GM18498 (cell line): ENCODE measurements around the gene MED4.

Source experiments
- ATAC-seq: cut with Tn5 transposase; IDR thresholded peaks from one replicate; pipeline ENCODE4 v1.9.1; 2021; ENCODE audit warnings: mild to moderate bottlenecking, moderate library complexity; ENCODE audit not compliant: unreplicated experiment

MED4 gene

DNA sequence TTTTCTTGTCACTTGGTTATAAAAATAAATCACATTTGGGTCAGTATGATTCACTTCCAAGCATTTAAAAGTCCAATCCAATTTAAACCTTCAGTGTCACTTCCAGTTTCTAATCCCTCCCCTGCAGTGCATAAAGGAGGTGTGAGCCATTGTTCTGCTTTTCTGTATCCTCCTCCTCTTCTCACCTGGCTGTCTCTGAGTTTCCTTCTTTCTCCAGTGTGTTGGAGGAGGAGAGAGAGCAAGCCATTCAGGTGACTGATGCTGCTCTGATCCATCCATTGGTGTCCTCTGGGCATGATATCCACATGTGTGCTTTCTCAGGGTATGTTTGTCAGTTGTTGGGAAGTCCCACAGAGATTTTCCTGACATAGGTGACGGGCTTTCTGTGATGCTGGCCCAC, 56.1 kb downstream of the MED4 start:
- no peak for ATAC-seq

DNA sequence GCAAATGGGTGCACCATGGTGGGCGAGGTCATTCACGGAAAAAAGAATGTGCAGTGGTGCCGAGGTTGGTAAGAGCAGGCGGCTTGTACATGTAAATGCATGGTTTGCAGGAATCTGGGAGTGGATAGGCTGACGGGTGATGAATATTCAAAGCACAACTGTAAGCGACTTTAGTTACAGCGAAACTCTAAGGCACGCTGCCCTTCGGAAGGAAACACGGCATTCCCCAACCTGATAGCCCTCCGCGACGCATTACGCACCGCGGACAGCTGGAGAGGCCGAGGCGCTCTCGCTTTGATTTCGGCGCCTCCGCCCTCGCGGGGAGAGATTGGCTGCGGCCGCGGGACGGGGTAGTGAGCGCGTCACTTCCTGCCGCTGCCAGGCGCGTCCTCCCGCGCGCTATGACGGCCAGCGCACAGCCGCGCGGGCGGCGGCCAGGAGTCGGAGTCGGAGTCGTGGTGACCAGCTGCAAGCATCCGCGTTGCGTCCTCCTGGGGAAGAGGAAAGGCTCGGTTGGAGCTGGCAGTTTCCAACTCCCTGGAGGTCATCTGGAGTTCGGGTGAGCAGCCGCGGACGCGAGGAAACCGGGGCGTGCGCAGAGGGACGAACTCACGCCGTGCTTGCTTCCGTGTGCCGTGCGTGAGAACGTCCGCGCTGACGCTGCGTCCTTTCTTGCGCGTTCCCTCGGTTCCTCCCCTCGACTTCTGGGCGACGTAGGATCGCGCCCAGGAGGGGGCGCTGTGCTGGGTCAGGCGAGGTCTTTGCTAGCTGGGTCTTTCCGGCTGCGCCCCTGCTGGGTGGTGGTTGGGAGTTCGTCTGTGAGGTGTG, 57.3 kb downstream of the MED4 start, which contains the start of gene NUDT15:
Gene NUDT15, plus strand, starts transcription at position 381 of the 828 bp plus-strand sequence. Its CDS starts 21 bp downstream, at position 402.
- ATAC-seq = peak; percentile 94

DNA sequence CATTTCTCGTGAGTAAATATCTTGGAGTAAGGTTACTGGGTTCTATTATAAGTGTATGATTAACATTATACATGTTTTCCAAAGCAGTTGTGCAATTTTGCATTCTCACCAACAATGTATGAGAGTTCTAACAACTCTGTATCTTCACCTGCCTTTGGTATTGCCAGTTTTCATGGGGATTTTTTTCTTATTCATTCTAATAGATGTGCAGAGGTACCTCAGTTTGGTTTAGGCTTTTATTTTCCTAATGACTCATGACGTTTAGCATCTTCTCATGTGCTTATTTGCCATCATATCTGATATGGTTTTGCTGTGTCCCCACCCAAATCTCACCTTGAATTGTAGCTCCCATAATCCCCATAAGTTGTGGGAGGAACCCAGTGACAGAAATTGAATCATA, 65.0 kb downstream of the MED4 start:
- ATAC-seq = no peak

DNA sequence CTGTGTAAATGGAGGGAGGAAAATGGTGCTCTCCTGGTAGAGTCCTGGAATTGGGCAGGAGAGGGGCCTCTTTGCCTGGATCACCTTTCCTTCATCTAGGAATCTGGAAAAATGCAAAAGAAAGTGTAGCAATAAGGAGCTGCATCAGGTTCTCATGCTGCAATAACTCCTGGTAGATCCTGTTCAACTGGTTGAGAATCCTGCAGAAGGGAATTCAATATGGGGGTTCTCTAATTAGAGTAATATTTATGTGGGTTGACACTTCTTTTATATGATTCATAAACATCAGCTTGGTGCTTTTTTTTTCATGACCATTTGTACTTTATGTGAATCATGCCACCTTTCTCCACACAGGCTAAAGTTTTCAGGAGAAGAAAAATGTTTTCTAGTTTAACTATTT, 66.8 kb downstream of the MED4 start:
- ATAC-seq = no peak
